KBM-7 (cell line): ENCODE results near the gene SBNO1.
A peak's percentile ranks its signal among the peaks of the same experiment; 100 is the strongest.
"Not testable (repeated sequence)": the region's sequence is repeated elsewhere in the genome, so short reads cannot be mapped to it uniquely, and the experiment has no call there.

Source experiments
- DNase-seq: peaks from one replicate; pipeline ENCODE4 v3.0.0-alpha.2; 2015
- in situ Hi-C: fragments of 300-500 bp; cut with MboI; formaldehyde crosslinking; loops from 2 replicates; pipeline ENCODE4 v1.14.3; 2020; ENCODE audit warnings: low sequenced_read_pairs, low pct_unique_long_range_greater_than_20kb, mixed read lengths

SBNO1 gene

GRCh38 chr12:123358035-123358434 is 6.6 kb downstream of the SBNO1 start:
- DNase-seq, result no peak
- in situ Hi-C loops, result no loop called here

GRCh38 chr12:123356159-123356670 is 8.4 kb downstream of the SBNO1 start:
- in situ Hi-C loops, result no loop called here
- no peak for DNase-seq

- in situ Hi-C loops, result no loop called here
- DNase-seq, result no peak
Measured at GRCh38 chr12:123354600-123354999, 10.0 kb downstream of the SBNO1 start.

GRCh38 chr12:123351349-123351748 is 13.3 kb downstream of the SBNO1 start:
- no peak for DNase-seq
- in situ Hi-C loops, result no loop called here

GRCh38 chr12:123346946-123347345 is 17.7 kb downstream of the SBNO1 start:
- in situ Hi-C loops, result no loop called here

GRCh38 chr12:123344086-123344485 is 20.6 kb downstream of the SBNO1 start:
- DNase-seq, result no peak
- in situ Hi-C loops, result no loop called here

More at GRCh38 chr12:123346946-123347345, 17.7 kb downstream of the SBNO1 start:
- no peak for DNase-seq

- in situ Hi-C loops, result no loop called here
- peak; percentile 8 for DNase-seq
Measured at GRCh38 chr12:123337070-123337469, 27.6 kb downstream of the SBNO1 start.

- DNase-seq, result no peak
- in situ Hi-C loops, result no loop called here
Measured at GRCh38 chr12:123336530-123336929, 28.1 kb downstream of the SBNO1 start.

GRCh38 chr12:123335490-123335889 is 29.2 kb downstream of the SBNO1 start:
- no peak for DNase-seq

GRCh38 chr12:123329799-123330198 is 34.8 kb downstream of the SBNO1 start:
- in situ Hi-C loops, result no loop called here
- no peak for DNase-seq

More at GRCh38 chr12:123335490-123335889, 29.2 kb downstream of the SBNO1 start:
- in situ Hi-C loops, result no loop called here

GRCh38 chr12:123319826-123320225 is 44.8 kb downstream of the SBNO1 start:
- in situ Hi-C loops, result no loop called here
- no peak for DNase-seq

GRCh38 chr12:123319273-123319672 is 45.4 kb downstream of the SBNO1 start:
- no peak for DNase-seq
- in situ Hi-C loops, result no loop called here

- DNase-seq, in situ Hi-C loops: not testable (repeated sequence)
Measured at GRCh38 chr12:123313046-123313445, 51.6 kb downstream of the SBNO1 start.

- no peak for DNase-seq
- in situ Hi-C loops, result no loop called here
Measured at GRCh38 chr12:123306200-123306599, 58.4 kb downstream of the SBNO1 start.

- in situ Hi-C loops, result no loop called here
- DNase-seq, result no peak
Measured at GRCh38 chr12:123305136-123305535, 59.5 kb downstream of the SBNO1 start.

- DNase-seq, result no peak
- in situ Hi-C loops, result no loop called here
Measured at GRCh38 chr12:123293178-123293760, 71.4 kb downstream of the SBNO1 start.

- DNase-seq, result no peak
- in situ Hi-C loops, result no loop called here
Measured at GRCh38 chr12:123289911-123290310, 74.7 kb downstream of the SBNO1 start.

- in situ Hi-C loops, result no loop called here
- no peak for DNase-seq
Measured at GRCh38 chr12:123288751-123289346, 75.8 kb downstream of the SBNO1 start.

GRCh38 chr12:123286652-123287373 is 77.8 kb downstream of the SBNO1 start:
- no peak for DNase-seq
- in situ Hi-C loops, result no loop called here

- no peak for DNase-seq
- in situ Hi-C loops, result no loop called here
Measured at GRCh38 chr12:123284669-123285068, 80.0 kb downstream of the SBNO1 start.
